Spinal cord (tissue), 10 donors: ENCODE results near the gene LGMN. TPM values are rescaled to one million over a fixed set of nuclear protein-coding genes. Genes with fewer than 3 reads are reported as not detected.
A peak's percentile ranks its signal among the peaks of the same experiment; 100 is the strongest.

Source experiments
- DNase-seq, 6 donors: peaks; one replicate each; pipeline versions ENCODE4 v3.0.0 to v3.0.0-alpha.2; 2013 to 2015; ENCODE audit warnings: low spot score in 6 of 6, low read depth in 4 of 6
- H3K27ac ChIP-seq: one replicate; pipeline ENCODE4 v1.5.1; 2013; ENCODE audit warnings: low read depth, low read length, control low read depth
- H3K27me3 ChIP-seq: one replicate; pipeline ENCODE4 v1.6.1; 2013; ENCODE audit warnings: low read length; ENCODE audit not compliant: control insufficient read depth, insufficient read depth
- H3K36me3 ChIP-seq: one replicate; pipeline ENCODE4 v1.6.1; 2013; ENCODE audit warnings: low read length; ENCODE audit not compliant: control insufficient read depth, insufficient read depth
- H3K4me1 ChIP-seq: one replicate; pipeline ENCODE4 v1.6.1; 2013; ENCODE audit warnings: low read length; ENCODE audit not compliant: control insufficient read depth, insufficient read depth
- H3K4me3 ChIP-seq: one replicate; pipeline ENCODE4 v1.5.1; 2013; ENCODE audit warnings: low read depth, low read length, control low read depth
- H3K9me3 ChIP-seq: one replicate; pipeline ENCODE4 v1.6.1; 2013; ENCODE audit warnings: low read length; ENCODE audit not compliant: control insufficient read depth, insufficient read depth
- WGBS: methylation state at CpG from one replicate; pipeline ENCODE4 v1.1.5; 2013; ENCODE audit warnings: missing lambda C conversion rate; ENCODE audit not compliant: insufficient coverage; 5-methylcytosine and 5-hydroxymethylcytosine counted together
- polyA plus RNA-seq, 2 donors: library from polyadenylated mRNA; unstranded; fragments of 120-200 nt; gene quantifications; one replicate each; pipeline ENCODE4 v1.2.1, GENCODE V29; 2013; ENCODE audit not compliant: insufficient read length in 2 of 2
- total RNA-seq, 2 donors: library from RNA; depleted of rRNA in 1 of 2; stranded (reverse); fragments of 120-200 nt in 1 of 2; fragments of >200 nt in 1 of 2; gene quantifications; one replicate each; pipeline versions ENCODE4 v1.2.3 to v1.2.4, GENCODE V29; 2013 to 2014
- donor health status: healthy.

The LGMN gene
- total and polyA plus RNA-seq, 4 donors = 67.4 to 118 (median 88.2) TPM

DNA sequence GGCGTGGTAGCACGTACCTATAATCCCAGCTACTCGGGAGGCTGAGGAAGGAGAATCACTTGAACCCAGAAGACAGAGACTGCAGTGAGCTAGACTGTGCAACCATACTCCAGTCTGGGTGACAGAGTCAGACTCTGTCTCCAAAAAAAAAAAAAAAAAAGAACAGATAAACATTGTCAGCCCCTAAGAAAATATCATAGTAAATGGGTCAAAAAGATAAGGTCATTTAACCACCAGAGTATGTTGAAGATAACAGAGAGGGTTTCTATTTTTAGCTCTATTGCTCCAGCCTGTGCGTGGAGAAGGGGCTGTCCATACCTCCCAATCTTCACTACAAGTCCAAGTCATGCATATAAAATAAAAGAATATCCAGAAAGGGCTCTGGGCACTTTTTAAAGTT lies 15.4 kb downstream of the LGMN start:
- H3K9me3 ChIP-seq = no peaks in the 10 kb centered on the region
- WGBS = no CpG with 5 or more reads among the region's 4 CpGs
- DNase-seq = no peak
- no peak overlapping the region for H3K27ac ChIP-seq
- H3K27me3 ChIP-seq = no peaks in the 10 kb centered on the region
- no peaks in the 10 kb centered on the region for H3K4me1 ChIP-seq
- no peak overlapping the region for H3K4me3 ChIP-seq
- H3K36me3 ChIP-seq = peaks cover 13% of the 10 kb centered on the region

DNA sequence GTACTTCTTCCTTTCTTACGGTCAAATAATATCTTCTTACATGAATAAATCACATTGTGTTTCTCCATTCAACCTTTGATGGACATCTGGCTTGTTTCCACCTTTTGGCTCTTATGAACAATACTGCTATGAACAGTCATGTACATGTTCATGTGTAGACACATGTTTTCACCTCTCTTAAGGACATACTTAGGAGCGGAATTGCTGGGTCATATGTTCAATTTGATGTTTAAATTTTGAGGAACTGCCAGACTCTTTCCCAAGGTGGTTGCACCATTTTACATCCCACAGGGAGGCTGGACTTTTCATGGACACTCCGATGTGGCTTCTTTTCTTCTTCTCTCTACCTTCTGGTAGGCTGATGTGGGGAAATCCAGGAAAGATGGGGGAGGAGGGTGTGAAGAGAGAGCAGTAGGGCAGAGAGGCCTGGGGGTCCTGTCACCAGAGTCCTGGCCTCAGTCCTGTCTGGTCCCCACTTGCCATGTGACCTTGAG lies 16.8 kb downstream of the LGMN start:
- no peak overlapping the region for H3K27ac ChIP-seq
- no peaks in the 10 kb centered on the region for H3K4me1 ChIP-seq
- 83% methylated on average over 1 of the region's 3 CpGs for WGBS
- H3K36me3 ChIP-seq = peaks cover 14% of the 10 kb centered on the region
- no peak overlapping the region for H3K4me3 ChIP-seq
- no peaks in the 10 kb centered on the region for H3K9me3 ChIP-seq
- DNase-seq = no peak
- no peaks in the 10 kb centered on the region for H3K27me3 ChIP-seq

DNA sequence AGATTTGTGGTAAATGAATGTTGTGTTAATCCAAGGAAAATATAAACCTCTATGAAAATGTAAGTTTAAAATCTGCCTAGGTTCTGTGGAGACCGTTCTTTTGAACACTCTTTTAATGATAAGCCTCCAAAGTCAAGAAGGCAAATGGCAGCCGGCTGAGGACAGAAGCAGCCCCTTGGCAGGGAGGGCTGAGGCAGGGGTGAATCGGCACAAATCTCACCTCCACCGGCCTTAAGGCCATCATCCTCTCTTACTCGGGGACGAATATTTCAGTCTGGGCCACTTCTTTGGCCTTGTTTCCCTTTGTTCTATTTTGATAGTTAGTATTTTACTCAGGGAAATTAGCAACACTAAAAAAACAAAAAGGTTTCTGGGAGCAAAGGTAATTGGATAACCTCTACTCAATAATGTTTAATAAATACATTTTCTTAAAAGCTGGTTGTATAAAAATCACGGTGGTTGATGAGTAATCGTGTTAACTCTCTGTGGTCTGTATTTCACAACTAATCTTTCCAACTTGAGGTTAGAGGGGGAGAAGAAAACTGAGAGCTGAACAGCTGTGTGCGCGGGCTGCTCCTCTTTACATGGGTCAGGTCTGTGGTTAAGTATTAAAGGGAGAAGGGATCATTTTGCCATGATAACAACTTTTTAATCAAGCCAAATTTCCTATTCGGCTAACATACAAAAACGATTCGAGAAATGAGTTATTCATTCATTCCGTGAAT lies 18.6 kb downstream of the LGMN start:
- WGBS = 87% methylated on average over 2 of the region's 14 CpGs
- no peak overlapping the region for H3K4me3 ChIP-seq
- no peaks in the 10 kb centered on the region for H3K9me3 ChIP-seq
- DNase-seq = no peak
- peaks cover 25% of the 10 kb centered on the region for H3K36me3 ChIP-seq
- no peaks in the 10 kb centered on the region for H3K4me1 ChIP-seq
- no peaks in the 10 kb centered on the region for H3K27me3 ChIP-seq
- no peak overlapping the region for H3K27ac ChIP-seq

DNA sequence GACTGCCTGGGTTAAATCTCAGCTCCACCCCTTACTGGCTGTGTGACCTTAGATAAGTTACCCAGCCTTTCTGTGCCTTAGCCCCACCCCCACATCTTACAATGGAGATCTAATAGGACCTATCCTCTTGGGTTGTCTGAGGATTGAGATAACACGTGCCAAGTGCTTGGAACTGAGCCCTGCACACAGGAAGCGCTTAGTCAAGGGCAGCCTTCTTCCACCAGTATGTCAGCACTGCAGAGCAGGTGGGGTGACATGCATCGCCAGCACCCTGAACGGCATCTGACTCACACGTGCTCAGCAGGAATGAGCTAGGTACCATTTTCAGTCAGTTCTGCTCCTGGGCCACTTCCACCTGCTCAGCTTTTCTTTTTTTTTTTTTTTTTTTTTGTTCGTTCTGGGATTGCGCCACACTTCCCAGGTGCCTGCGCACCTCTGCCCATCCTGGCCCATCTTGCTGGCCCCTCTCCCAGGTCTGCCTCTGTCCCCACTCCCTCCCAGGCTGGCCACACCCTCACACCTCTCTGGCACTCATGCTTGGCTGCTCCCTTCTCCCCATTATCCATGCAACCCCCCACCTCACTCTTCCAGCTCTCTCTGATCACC lies 19.6 kb downstream of the LGMN start:
- no peak overlapping the region for H3K4me3 ChIP-seq
- H3K36me3 ChIP-seq = peaks cover 26% of the 10 kb centered on the region
- H3K27ac ChIP-seq = no peak overlapping the region
- H3K27me3 ChIP-seq = no peaks in the 10 kb centered on the region
- H3K9me3 ChIP-seq = no peaks in the 10 kb centered on the region
- DNase-seq = no peak
- no peaks in the 10 kb centered on the region for H3K4me1 ChIP-seq
- 91% methylated on average over 7 of the region's 8 CpGs for WGBS

DNA sequence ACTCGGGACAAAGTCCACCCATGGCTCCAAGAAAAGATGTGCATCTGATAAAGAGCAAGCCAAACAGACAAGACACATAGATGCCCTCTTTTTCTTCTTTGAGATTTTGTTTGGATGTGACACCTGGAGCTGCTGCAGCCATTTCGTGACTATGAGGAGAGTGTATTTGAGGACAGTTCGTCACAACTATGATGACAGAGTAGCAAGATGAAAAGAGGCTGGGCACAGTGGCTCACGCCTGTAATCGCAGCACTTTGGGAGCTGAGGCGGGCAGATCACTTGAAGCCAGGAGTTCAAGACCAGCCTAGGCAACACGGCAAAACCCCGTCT lies 21.5 kb downstream of the LGMN start:
- Histone ChIP-seq H3K4me1 (no peaks in the 10 kb centered on the region), H3K36me3 (peaks cover 23% of the 10 kb centered on the region), H3K27ac (no peak overlapping the region), H3K4me3 (no peak overlapping the region), H3K27me3 (no peaks in the 10 kb centered on the region), H3K9me3 (no peaks in the 10 kb centered on the region)
- DNase-seq = no peak
- WGBS = 85% methylated on average over 7 of the region's 8 CpGs

DNA sequence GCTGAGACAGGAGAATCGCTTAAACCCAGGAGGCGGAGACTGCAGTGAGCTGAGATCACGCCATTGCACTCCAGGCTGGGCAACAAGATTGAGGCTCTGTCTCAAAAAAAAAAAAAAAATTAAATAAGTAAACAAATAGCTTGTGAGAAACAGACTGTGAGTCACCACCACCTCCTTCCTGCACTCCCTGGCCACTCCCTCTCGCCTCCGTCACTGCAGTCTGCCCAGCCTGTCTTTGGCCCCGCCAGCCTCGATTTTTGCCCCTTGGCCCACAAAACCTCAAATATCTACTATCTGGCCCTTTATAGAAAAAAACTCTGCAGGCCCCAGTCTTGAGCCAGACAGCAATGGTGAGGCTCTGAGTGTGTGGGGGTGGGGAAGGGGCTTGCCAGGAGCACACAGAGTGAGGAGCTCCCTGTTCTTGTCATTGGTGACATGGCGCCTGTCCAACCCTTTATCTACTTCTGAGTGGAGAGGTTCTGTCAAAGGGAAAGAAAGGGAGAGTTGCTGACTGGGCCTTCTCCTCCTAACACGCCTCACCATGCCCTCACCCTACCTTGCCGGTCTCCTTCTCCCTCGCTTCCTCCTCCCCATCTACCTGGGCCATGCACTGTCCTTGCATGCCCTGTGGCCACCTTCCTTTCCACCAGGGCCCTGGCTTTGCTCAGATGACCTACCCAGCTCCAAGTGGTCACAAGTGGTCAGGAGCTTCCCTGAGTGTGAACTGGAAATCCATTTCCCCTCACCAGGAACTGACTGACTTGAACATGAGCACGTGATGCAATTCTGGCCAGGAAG lies 22.1 kb downstream of the LGMN start:
- no peak for DNase-seq
- peaks cover 21% of the 10 kb centered on the region for H3K36me3 ChIP-seq
- 97% methylated on average over 5 of the region's 12 CpGs for WGBS
- no peaks in the 10 kb centered on the region for H3K4me1 ChIP-seq
- H3K27me3 ChIP-seq = no peaks in the 10 kb centered on the region
- H3K9me3 ChIP-seq = no peaks in the 10 kb centered on the region
- no peak overlapping the region for H3K27ac ChIP-seq
- H3K4me3 ChIP-seq = no peak overlapping the region

DNA sequence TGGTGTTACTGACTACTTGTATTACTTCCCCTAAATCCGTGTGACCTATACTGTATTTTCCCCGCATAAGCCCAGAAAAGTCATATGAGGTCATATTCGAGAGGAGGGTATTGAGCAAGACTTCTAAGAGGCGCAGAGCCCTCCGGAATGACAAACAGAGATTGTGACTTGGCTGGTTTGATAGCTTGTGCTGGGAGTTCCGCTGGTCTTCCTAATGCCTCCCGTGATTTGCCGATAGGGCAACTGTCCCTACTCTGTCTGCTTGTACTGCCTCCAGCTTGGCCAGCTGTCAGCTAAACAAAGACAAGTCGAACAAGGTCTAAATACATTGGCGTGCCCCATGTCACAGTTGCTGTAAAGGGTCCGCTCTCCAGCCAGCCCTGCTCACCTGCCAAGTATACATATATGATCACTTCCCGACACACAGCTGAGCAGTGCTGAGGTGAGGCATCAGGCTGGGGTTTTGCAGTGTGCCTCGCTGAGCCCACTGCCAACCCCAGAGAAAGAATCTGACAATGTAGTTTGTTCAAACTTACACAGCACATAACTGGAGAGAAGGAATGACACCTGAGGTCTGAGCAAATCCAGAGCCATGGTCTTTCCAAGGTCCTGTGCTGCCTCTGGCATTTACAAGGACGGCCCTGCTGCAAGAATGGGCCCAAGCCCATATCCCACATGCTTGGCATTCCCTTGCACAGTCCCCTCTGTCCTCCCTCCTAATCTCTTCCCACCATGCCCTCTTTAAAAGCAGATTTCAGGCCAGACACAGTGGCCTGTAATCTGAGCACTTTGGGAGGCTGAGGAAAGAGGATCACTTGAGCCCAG lies 23.7 kb downstream of the LGMN start:
- H3K4me1 ChIP-seq = no peaks in the 10 kb centered on the region
- 91% methylated on average over 13 of the region's 14 CpGs for WGBS
- H3K36me3 ChIP-seq = peaks cover 17% of the 10 kb centered on the region
- H3K27me3 ChIP-seq = no peaks in the 10 kb centered on the region
- H3K4me3 ChIP-seq = no peak overlapping the region
- H3K27ac ChIP-seq = no peak overlapping the region
- no peaks in the 10 kb centered on the region for H3K9me3 ChIP-seq
- no peak for DNase-seq

DNA sequence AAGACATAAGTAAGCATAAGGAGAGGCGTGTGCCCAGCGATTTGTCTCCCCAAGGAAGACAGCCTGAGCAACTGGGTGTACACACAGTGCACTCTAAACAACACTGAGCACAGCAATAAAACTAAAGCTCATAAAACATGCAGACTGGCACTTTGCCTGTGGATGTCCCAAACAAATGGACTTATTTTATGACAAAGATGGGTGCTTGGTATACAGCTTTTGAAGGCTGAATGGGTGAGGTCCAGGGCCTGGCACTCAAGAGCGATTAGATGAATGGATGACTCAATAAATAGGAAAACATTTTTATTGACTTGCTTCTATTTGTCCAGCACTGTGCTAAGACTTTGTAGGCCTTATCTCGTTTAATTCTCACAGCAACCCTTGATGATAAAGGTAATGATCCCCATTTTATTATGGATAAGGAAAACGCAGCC lies 28.5 kb downstream of the LGMN start:
- H3K4me1 ChIP-seq = no peaks in the 10 kb centered on the region
- H3K27me3 ChIP-seq = no peaks in the 10 kb centered on the region
- DNase-seq = peak in 1 of 6 donors; percentile 18
- no peaks in the 10 kb centered on the region for H3K9me3 ChIP-seq
- no peak overlapping the region for H3K4me3 ChIP-seq
- no CpG with 5 or more reads among the region's 5 CpGs for WGBS
- no peak overlapping the region for H3K27ac ChIP-seq
- peaks cover 10% of the 10 kb centered on the region for H3K36me3 ChIP-seq

DNA sequence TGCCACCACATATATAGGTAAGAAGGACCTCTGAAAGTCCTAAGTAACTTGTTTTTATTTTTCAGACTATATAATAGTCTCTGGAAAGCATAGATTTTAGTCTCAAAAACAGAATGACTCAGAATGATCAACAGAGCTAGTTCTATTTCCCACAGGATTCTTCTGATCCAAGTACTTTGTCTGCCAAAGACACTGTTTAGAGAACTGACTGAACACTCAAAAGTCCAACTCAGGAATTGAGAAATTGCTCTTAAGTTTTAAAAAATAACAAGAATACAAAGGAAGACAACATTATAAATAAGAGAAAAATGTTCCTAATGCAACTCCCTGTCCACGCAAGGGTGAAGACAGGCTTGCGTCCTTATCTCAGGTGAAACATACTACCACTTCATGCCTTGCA lies 29.0 kb downstream of the LGMN start:
- H3K27me3 ChIP-seq = no peaks in the 10 kb centered on the region
- no peak overlapping the region for H3K27ac ChIP-seq
- H3K36me3 ChIP-seq = peaks cover 12% of the 10 kb centered on the region
- 100% methylated on average over 1 of the region's 2 CpGs for WGBS
- no peak overlapping the region for H3K4me3 ChIP-seq
- H3K4me1 ChIP-seq = no peaks in the 10 kb centered on the region
- H3K9me3 ChIP-seq = no peaks in the 10 kb centered on the region
- no peak for DNase-seq
